Renal cortex interstitium (tissue), 11 donors: ENCODE results near the gene SERPINF2. TPM values are rescaled to one million over a fixed set of nuclear protein-coding genes. Genes with fewer than 3 reads are reported as not detected.
"Not testable (repeated sequence)": the region's sequence is repeated elsewhere in the genome, so short reads cannot be mapped to it uniquely, and the experiment has no call there.

Experiments used
- DNase-seq, 11 donors: peaks; one replicate each; pipeline ENCODE4 v3.0.0-alpha.2; 2013; ENCODE audit warnings: low read depth in 9 of 11, low spot score in 4 of 11; ENCODE audit errors: extremely low read depth in 1 of 11
- polyA plus RNA-seq, 3 donors: library from polyadenylated mRNA; unstranded; fragments of 120-200 nt; gene quantifications; one replicate each; pipeline ENCODE4 v1.2.1, GENCODE V29; 2013; ENCODE audit not compliant: insufficient read length in 3 of 3

The SERPINF2 gene
- polyA plus RNA-seq, 3 donors = 78.3 to 101 (median 98.9) TPM

- no peak for DNase-seq
Observed at GRCh38 chr17:1750628-1751027, 8.0 kb downstream of the SERPINF2 start.

GRCh38 chr17:1752425-1753262 lies 10.0 kb downstream of the SERPINF2 start:
- no peak for DNase-seq

DNA sequence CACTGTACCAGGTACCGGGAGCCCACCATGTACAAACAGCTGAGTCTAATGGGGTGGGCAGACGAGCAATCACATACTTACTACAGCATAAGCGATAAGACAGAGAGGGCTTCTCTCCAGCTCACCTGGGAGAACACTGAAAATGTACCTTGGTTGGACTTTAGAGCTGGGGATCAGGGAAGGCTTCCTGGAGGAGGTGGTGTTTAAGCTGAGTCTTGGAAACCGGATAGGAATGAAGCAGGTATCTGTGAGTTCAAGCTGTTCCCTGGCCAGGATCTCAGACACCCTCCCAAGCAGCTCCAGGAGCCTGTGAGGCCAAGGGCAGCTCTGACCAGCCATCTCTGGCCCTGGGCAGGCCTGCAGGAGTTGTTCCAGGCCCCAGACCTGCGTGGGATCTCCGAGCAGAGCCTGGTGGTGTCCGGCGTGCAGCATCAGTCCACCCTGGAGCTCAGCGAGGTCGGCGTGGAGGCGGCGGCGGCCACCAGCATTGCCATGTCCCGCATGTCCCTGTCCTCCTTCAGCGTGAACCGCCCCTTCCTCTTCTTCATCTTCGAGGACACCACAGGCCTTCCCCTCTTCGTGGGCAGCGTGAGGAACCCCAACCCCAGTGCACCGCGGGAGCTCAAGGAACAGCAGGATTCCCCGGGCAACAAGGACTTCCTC lies 11.2 kb downstream of the SERPINF2 start:
- no peak for DNase-seq

DNA sequence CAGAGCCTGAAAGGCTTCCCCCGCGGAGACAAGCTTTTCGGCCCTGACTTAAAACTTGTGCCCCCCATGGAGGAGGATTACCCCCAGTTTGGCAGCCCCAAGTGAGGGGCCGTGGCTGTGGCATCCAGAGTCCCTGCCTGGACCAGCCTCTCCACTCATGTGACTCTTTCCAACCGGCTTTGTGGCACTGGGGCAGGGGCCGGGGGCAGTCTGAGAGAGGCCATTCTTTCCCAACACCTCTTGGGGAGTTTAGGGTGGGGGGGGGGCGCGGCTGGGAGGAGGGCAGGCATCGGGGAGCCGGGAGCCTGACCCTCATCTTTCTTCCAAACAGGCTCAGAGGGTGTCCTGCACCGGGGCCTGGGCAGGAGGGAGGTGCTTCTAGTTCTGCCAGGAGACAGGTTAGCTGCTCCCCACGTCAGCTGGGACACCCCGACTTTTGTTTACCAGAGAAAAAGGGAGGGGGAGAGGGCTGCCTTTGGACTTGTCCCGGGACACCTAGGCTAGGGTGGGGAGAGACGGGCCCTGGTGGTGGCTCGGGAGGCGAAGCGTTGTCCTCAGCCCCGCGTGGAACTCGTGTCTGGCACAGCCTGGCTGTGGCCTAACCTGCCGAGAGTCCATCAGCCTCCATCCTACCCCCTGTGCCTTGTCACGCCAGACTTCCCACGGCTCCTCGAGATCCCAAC lies 11.9 kb downstream of the SERPINF2 start:
- no peak for DNase-seq

- no peak for DNase-seq
Observed at GRCh38 chr17:1755252-1755826, 12.7 kb downstream of the SERPINF2 start.

DNA sequence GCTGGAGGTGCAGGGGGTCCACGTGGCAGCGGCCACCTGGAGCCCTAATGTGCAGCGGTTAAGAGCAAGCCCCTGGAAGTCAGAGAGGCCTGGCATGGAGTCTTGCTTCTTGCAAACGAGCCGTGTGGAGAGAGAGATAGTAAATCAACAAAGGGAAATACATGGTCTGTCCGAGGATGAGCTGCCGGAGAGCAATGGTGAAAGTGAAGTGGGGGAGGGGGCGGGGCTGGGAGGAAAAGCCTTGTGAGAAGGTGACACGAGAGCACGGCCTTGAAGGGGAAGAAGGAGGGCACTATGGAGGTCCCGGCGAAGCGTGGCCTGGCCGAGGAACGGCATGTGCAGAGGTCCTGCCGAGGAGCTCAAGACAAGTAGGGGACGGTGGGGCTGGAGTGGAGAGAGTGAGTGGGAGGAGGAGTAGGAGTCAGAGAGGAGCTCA lies 13.2 kb downstream of the SERPINF2 start:
- no peak for DNase-seq

- no peak for DNase-seq
Observed at GRCh38 chr17:1758807-1759206, 16.1 kb downstream of the SERPINF2 start.

- DNase-seq = no peak
Observed at GRCh38 chr17:1759529-1759928, 16.9 kb downstream of the SERPINF2 start.

DNA sequence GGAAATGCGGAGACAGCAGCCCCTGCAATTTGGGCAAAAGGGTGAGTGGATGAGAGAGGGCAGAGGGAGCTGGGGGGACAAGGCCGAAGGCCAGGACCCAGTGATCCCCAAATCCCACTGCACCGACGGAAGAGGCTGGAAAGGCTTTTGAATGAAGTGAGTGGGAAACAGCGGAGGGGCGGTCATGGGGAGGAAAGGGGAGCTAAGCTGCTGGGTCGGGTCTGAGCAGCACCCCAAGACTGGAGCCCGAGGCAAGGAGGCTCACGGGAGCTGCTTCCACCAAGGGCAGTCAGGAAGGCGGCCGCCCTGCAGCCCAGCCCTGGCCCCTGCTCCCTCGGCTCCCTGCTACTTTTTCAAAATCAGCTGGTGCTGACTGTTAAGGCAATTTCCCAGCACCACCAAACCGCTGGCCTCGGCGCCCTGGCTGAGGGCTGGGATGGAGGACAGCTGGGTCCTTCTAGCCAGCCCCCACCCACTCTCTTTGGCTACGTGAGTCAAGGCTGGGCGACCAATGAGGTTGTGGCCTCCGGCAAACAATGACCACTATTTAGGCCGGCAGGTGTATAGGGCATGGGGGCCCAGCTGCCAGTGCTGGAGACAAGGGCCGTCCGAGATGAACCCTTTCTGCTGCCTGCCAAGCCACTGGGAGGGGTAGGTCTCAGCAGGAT lies 19.7 kb downstream of the SERPINF2 start:
- DNase-seq = no peak

DNA sequence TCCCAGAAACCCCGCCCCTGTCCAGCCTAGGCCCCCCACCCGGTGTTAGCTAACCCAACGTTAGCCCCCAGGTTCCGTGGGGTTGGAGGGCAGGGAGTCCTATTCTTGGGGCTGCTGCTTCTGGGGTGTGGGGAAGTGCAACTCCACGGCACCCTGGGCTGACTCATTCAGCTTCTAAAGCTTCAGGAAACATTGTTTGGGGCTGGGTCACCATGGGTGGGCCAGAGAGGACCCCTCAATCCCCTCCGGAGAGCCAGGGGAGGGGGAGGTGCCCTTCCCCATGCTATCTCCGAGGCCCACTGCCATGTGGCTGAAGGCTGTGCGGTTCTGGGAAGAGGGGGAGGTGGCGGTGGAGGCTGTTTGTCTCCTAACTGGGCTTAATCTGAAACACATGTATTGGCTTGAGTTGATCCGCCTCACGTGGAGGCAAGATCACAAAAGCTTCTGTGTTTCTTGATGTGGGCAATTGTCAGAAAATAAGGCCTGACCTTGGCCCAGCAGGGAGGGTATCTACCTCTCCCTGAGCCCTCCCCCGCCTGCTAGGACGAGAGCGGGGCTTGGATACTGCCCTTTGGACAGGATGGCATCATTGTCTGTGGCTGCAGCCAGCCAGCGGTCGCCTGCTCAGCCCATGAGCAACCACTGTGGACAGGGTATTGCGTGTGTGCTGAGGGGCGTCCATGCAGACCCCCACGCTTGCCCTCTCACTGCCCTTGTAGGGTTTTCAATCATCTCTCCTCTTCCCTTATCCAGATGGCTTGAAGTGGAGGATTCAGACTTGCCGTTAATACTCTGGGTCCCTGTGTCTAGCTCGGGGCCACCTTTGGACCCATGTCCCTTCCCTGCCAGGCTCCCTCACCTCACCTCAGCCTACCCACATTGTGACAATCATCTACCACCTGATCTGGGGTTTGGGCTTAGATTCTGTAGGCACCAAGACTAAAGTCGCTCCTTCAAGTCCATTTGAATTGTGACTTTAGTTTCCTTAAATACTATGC lies 20.5 kb downstream of the SERPINF2 start:
- no peak for DNase-seq

DNA sequence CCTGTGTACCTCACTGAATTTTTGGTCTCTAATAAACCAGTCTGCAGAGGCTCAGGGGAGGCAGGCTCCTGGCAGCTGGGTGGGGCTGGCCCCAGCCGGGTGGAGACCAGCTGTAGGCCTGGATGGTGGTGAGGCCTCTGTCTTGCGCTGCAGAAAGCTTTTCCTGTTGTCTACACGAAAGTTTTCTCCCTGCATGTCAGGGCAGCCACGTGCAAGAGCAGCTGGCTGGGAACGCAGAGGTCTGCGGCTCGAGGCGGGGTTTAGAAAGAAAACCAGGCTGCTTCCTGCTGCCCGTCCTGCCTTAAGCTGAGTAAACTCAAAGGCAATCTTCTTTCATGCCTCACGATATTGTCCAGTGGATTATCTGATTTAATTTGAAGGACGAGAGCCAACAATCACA lies 21.6 kb downstream of the SERPINF2 start:
- no peak for DNase-seq

- DNase-seq = not testable (repeated sequence)
Observed at GRCh38 chr17:1764705-1765104, 22.0 kb downstream of the SERPINF2 start.

DNA sequence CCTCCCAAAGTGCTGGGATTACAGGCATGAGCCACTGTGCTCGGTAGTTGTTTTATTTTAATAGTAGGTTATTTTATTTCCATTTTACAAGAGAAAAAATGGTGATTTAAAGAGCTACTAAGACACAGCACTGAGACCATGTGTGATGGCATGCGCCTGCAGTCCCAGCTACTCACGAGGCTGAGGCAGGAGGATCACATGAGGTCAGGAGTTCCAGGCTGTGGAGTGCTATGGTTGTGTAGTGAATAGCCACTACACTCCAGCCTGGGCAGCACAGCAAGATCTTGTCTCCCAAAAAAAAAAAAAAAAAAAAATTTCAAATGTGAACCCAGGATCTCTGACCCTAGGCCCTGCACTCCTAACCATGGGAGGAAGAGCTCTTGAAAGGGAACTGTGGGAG lies 22.9 kb downstream of the SERPINF2 start:
- DNase-seq = no peak

DNA sequence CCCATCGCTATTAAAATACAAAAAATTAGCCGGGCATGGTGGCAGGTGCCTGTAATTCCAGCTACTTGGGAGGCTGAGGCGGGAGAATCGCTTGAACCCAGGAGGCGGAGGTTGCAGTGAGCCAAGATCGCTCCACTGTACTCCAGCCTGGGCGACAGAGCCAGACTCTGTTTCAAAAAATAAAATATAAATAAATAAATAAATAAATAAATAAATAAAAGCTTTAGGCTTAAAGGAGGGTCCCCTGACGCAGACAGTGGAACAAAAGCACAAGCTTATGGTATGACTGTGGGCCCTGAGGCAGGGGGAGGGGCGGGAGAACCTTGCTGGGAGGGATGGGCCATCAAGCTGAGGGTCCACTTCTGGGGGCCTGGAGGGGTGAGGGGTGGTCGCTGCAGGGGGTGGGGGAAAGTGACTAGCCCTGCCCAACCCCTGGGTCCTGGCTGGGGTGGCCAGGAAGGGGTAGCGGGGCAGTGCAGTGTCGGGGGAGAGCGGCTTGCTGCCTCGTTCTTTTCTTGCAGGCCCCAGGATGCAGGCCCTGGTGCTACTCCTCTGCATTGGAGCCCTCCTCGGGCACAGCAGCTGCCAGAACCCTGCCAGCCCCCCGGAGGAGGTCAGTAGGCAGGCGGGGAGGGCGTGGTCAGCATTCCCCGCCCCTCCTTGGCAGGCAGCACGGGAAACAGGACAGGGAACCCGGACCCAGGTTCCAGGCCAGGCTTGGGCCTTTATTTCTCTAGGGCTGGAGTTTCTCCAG lies 23.9 kb downstream of the SERPINF2 start:
- no peak for DNase-seq

DNA sequence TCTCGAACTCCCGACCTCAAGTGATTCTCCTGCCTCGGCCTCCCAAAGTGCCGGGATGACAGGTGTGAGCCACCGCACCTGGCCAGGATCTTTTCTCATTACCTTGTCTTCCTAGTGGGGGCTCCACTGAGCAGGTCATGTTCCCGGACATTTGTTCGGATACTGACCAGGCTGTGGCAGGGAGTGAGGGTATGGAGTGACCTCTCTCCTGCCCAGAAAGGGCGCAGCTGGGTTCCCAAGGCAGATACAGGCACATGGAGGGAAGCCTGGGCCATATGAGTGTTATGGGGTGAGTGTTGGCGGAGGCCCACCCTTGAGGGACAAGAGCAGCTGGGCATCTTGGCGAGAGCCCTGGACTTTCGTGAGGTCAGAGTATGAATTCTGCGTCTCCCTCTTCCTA lies 24.7 kb downstream of the SERPINF2 start:
- no peak for DNase-seq

DNA sequence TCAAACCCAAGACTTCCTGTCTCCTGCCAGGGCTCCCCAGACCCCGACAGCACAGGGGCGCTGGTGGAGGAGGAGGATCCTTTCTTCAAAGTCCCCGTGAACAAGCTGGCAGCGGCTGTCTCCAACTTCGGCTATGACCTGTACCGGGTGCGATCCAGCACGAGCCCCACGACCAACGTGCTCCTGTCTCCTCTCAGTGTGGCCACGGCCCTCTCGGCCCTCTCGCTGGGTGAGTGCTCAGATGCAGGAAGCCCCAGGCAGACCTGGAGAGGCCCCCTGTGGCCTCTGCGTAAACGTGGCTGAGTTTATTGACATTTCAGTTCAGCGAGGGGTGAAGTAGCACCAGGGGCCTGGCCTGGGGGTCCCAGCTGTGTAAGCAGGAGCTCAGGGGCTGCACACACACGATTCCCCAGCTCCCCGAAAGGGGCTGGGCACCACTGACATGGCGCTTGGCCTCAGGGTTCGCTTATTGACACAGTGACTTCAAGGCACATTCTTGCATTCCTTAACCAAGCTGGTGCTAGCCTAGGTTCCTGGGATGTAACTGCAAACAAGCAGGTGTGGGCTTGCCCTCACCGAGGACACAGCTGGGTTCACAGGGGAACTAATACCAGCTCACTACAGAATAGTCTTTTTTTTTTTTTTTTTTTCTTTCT lies 27.3 kb downstream of the SERPINF2 start:
- no peak for DNase-seq
